HG02852 (cell line): ENCODE data around the gene CYB561D1.

Experiments
- ATAC-seq: cut with Tn5 transposase; IDR thresholded peaks from one replicate; pipeline ENCODE4 v1.9.1; 2021; ENCODE audit warnings: mild to moderate bottlenecking, moderate library complexity; ENCODE audit not compliant: unreplicated experiment

The CYB561D1 gene

GRCh38 chr1:109546311-109547109, 52.6 kb downstream of the CYB561D1 start:
- peak; percentile 41 for ATAC-seq

- peak; percentile 3 for ATAC-seq
Observed at GRCh38 chr1:109547463-109548320, 53.8 kb downstream of the CYB561D1 start.

- ATAC-seq = peak; percentile 95
Observed at GRCh38 chr1:109548321-109549267, 54.7 kb downstream of the CYB561D1 start, which contains the start of gene GNAI3. Gene GNAI3 (plus strand): TSS chr1:109548615. CDS start chr1:109548721, 106 bp downstream.
